CD14-positive monocyte (primary cell): ENCODE data around the gene CXCR5. TPM values are rescaled to one million over a fixed set of nuclear protein-coding genes. Genes with fewer than 3 reads are reported as not detected.

Experiments
- DNase-seq, 3 donors: peaks; one replicate each; pipeline ENCODE4 v3.0.0-alpha.2; 2011 to 2022
- H2AFZ ChIP-seq: 2 replicates; pipeline ENCODE4 v1.6.0; 2012; ENCODE audit warnings: mild to moderate bottlenecking, low read depth, low read length, inconsistent platforms; ENCODE audit not compliant: insufficient read depth, poor library complexity, severe bottlenecking
- H3K27ac ChIP-seq, 2 donors: 1 replicate in 1 of 2; 2 replicates in 1 of 2; pipeline ENCODE4 v1.5.1; 2012 to 2013; ENCODE audit warnings: low read length in 2 of 2, control low read depth in 1 of 2, inconsistent platforms in 1 of 2, low read depth in 1 of 2, mild to moderate bottlenecking in 1 of 2
- H3K27me3 ChIP-seq, 2 donors: one replicate each; pipeline versions ENCODE4 v1.6.0 to v1.6.1; 2011 to 2013; ENCODE audit warnings: low read length in 2 of 2; ENCODE audit not compliant: control insufficient read depth in 2 of 2, insufficient read depth in 2 of 2
- H3K36me3 ChIP-seq, 2 donors: replicated peaks in 1 of 2; 1 replicate in 1 of 2; 2 replicates in 1 of 2; pipeline versions ENCODE4 v1.5.1 to v1.6.1; 2012 to 2013; ENCODE audit warnings: low read length in 2 of 2, control low read depth in 1 of 2, inconsistent platforms in 1 of 2, mild to moderate bottlenecking in 1 of 2; ENCODE audit not compliant: insufficient read depth in 2 of 2, control insufficient read depth in 1 of 2
- H3K4me1 ChIP-seq, 2 donors: 1 replicate in 1 of 2; 2 replicates in 1 of 2; pipeline versions ENCODE4 v1.5.1 to v1.6.1; 2012 to 2013; ENCODE audit warnings: low read length in 2 of 2, control low read depth in 1 of 2, inconsistent platforms in 1 of 2, mild to moderate bottlenecking in 1 of 2, moderate library complexity in 1 of 2; ENCODE audit not compliant: insufficient read depth in 2 of 2, control insufficient read depth in 1 of 2
- H3K4me2 ChIP-seq: replicated peaks from 2 replicates; pipeline ENCODE3; 2012; ENCODE audit warnings: low read length, moderate library complexity, mild to moderate bottlenecking; ENCODE audit not compliant: poor library complexity, severe bottlenecking; ENCODE audit errors: extremely low read depth
- H3K4me3 ChIP-seq, 3 experiments: fragments of 200-600 bp in 1 of 3; sonication (generic) in 1 of 3; replicated peaks in 1 of 3; 1 replicate in 2 of 3; 2 replicates in 1 of 3; pipeline ENCODE4 v1.5.1; 2011 to 2013; ENCODE audit warnings: low read length in 3 of 3, mild to moderate bottlenecking in 3 of 3, control low read depth in 2 of 3, low read depth in 2 of 3, inconsistent platforms in 1 of 3, moderate library complexity in 1 of 3
- H3K79me2 ChIP-seq: 2 replicates; pipeline ENCODE4 v1.6.0; 2012; ENCODE audit warnings: mild to moderate bottlenecking, control low read depth, inconsistent platforms, low read length, moderate library complexity; ENCODE audit not compliant: insufficient read depth
- H3K9ac ChIP-seq: 2 replicates; pipeline ENCODE4 v1.6.0; 2017; ENCODE audit warnings: low read length, mild to moderate bottlenecking; ENCODE audit not compliant: insufficient read depth, poor library complexity, severe bottlenecking
- H3K9me3 ChIP-seq, 2 donors: replicated peaks in 1 of 2; 1 replicate in 1 of 2; 2 replicates in 1 of 2; pipeline versions ENCODE4 v1.5.1 to v1.6.1; 2012 to 2013; ENCODE audit warnings: low read length in 2 of 2, control low read depth in 1 of 2; ENCODE audit not compliant: control insufficient read depth in 1 of 2, insufficient read depth in 1 of 2
- H4K20me1 ChIP-seq: 2 replicates; pipeline ENCODE4 v1.6.0; 2012; ENCODE audit warnings: mild to moderate bottlenecking, low read length, control low read depth, moderate library complexity; ENCODE audit not compliant: insufficient read depth
- H3K27ac Mint-ChIP-seq, 7 donors: one replicate each; pipeline ENCODE4 v1.8.0; 2020; ENCODE audit warnings: mild to moderate bottlenecking in 7 of 7, mixed read lengths in 7 of 7, moderate library complexity in 6 of 7, inconsistent platforms in 2 of 7
- H3K27me3 Mint-ChIP-seq, 3 donors: one replicate each; pipeline ENCODE4 v1.8.0; 2021 to 2022; ENCODE audit warnings: low read depth in 3 of 3, mild to moderate bottlenecking in 3 of 3, mixed read lengths in 3 of 3, moderate library complexity in 3 of 3, inconsistent platforms in 1 of 3
- H3K36me3 Mint-ChIP-seq, 2 donors: one replicate each; pipeline ENCODE4 v1.8.0; 2020; ENCODE audit warnings: mixed read lengths in 2 of 2, inconsistent platforms in 1 of 2, mild to moderate bottlenecking in 1 of 2
- H3K4me1 Mint-ChIP-seq: one replicate; pipeline ENCODE4 v1.8.0; 2020; ENCODE audit warnings: mild to moderate bottlenecking, mixed read lengths
- H3K4me3 Mint-ChIP-seq, 2 donors: one replicate each; pipeline ENCODE4 v1.8.0; 2020; ENCODE audit warnings: mild to moderate bottlenecking in 2 of 2, mixed read lengths in 2 of 2, moderate library complexity in 1 of 2
- H3K9me3 Mint-ChIP-seq, 7 donors: one replicate each; pipeline ENCODE4 v1.8.0; 2020 to 2022; ENCODE audit warnings: mixed read lengths in 7 of 7, mild to moderate bottlenecking in 6 of 7, moderate library complexity in 6 of 7, inconsistent platforms in 2 of 7
- WGBS: methylation state at CpG from one replicate; pipeline ENCODE4 v1.1.5; 2013; ENCODE audit warnings: missing lambda C conversion rate; ENCODE audit not compliant: insufficient coverage; 5-methylcytosine and 5-hydroxymethylcytosine counted together
- intact Hi-C, 2 donors: fragments of 100-400 bp; cut with micrococcal nuclease; formaldehyde crosslinking; loops; one replicate each; pipeline versions ENCODE4 v1.15.0 to v1.15.1; 2023
- polyA plus RNA-seq, 3 donors: library from polyadenylated mRNA; depleted of rRNA in 1 of 3; unstranded in 2 of 3; stranded (reverse) in 1 of 3; fragments of 300-500 nt in 2 of 3; fragments of >200 nt in 1 of 3; fragmentation: Illumina TruSeq in 2 of 3; gene quantifications; 1 replicate in 2 of 3; 2 replicates in 1 of 3; pipeline ENCODE4 v1.2.3, GENCODE V29; 2012 to 2021
- TF ChIP-seq, protein P1 (sequence below): fragments of 200-600 bp; IDR thresholded peaks from one replicate; pipeline ENCODE4 v1.8.0; 2022; ENCODE audit warnings: antibody characterized with exemption, mild to moderate bottlenecking

Gene CXCR5
- polyA plus RNA-seq, 3 donors = 0.08 to 0.31 (median 0.09) TPM

DNA sequence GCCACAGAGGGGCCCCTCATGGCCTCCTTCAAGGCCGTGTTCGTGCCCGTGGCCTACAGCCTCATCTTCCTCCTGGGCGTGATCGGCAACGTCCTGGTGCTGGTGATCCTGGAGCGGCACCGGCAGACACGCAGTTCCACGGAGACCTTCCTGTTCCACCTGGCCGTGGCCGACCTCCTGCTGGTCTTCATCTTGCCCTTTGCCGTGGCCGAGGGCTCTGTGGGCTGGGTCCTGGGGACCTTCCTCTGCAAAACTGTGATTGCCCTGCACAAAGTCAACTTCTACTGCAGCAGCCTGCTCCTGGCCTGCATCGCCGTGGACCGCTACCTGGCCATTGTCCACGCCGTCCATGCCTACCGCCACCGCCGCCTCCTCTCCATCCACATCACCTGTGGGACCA, 10.0 kb downstream of the CXCR5 start:
- no peak overlapping the region for H3K4me3 Mint-ChIP-seq
- peaks cover 3 to 11% (median 10%) of the 10 kb centered on the region in 3 donors for H3K27me3 Mint-ChIP-seq
- Histone ChIP-seq H4K20me1 (no peaks in the 10 kb centered on the region), H3K79me2 (no peaks in the 10 kb centered on the region), H3K9me3 (no peaks in the 10 kb centered on the region), H3K4me2 (no peak overlapping the region), H3K4me3 (no peak overlapping the region), H2AFZ (no peak overlapping the region), H3K27me3 (no peaks in the 10 kb centered on the region), H3K9ac (no peak overlapping the region), H3K36me3 (peaks cover 2 to 7% of the 10 kb centered on the region in 2 donors), H3K4me1 (peaks cover 14 to 15% of the 10 kb centered on the region in 2 donors), H3K27ac (no peak overlapping the region)
- no peak overlapping the region for H3K27ac Mint-ChIP-seq
- 99% methylated on average over 22 of the region's 22 CpGs for WGBS
- TF ChIP-seq, protein P1, sequence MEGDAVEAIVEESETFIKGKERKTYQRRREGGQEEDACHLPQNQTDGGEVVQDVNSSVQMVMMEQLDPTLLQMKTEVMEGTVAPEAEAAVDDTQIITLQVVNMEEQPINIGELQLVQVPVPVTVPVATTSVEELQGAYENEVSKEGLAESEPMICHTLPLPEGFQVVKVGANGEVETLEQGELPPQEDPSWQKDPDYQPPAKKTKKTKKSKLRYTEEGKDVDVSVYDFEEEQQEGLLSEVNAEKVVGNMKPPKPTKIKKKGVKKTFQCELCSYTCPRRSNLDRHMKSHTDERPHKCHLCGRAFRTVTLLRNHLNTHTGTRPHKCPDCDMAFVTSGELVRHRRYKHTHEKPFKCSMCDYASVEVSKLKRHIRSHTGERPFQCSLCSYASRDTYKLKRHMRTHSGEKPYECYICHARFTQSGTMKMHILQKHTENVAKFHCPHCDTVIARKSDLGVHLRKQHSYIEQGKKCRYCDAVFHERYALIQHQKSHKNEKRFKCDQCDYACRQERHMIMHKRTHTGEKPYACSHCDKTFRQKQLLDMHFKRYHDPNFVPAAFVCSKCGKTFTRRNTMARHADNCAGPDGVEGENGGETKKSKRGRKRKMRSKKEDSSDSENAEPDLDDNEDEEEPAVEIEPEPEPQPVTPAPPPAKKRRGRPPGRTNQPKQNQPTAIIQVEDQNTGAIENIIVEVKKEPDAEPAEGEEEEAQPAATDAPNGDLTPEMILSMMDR = no peak
- no peak for DNase-seq
- peaks cover 10 to 12% of the 10 kb centered on the region in 2 donors for H3K36me3 Mint-ChIP-seq
- no peaks in the 10 kb centered on the region for H3K9me3 Mint-ChIP-seq
- H3K4me1 Mint-ChIP-seq = peaks cover 24% of the 10 kb centered on the region
- intact Hi-C loops = no loop called here

DNA sequence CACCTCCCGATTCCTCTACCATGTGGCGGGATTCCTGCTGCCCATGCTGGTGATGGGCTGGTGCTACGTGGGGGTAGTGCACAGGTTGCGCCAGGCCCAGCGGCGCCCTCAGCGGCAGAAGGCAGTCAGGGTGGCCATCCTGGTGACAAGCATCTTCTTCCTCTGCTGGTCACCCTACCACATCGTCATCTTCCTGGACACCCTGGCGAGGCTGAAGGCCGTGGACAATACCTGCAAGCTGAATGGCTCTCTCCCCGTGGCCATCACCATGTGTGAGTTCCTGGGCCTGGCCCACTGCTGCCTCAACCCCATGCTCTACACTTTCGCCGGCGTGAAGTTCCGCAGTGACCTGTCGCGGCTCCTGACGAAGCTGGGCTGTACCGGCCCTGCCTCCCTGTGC, 10.5 kb downstream of the CXCR5 start:
- Histone ChIP-seq H3K27ac (no peak overlapping the region), H3K27me3 (no peaks in the 10 kb centered on the region), H4K20me1 (no peaks in the 10 kb centered on the region), H3K9ac (no peak overlapping the region), H3K79me2 (no peaks in the 10 kb centered on the region), H3K4me3 (no peak overlapping the region), H3K4me2 (no peak overlapping the region), H2AFZ (no peak overlapping the region), H3K36me3 (peaks cover 7% of the 10 kb centered on the region in 2 donors), H3K4me1 (peaks cover 14 to 15% of the 10 kb centered on the region in 2 donors), H3K9me3 (no peaks in the 10 kb centered on the region)
- 97% methylated on average over 17 of the region's 19 CpGs for WGBS
- no peaks in the 10 kb centered on the region for H3K9me3 Mint-ChIP-seq
- no peak for DNase-seq
- TF ChIP-seq, protein P1 = no peak
- peaks cover 23% of the 10 kb centered on the region for H3K4me1 Mint-ChIP-seq
- no peak overlapping the region for H3K27ac Mint-ChIP-seq
- H3K4me3 Mint-ChIP-seq = peak overlapping the region in 1 of 2 donors; percentile 10
- intact Hi-C loops = no loop called here
- peaks cover 3 to 11% (median 10%) of the 10 kb centered on the region in 3 donors for H3K27me3 Mint-ChIP-seq
- H3K36me3 Mint-ChIP-seq = peaks cover 14% of the 10 kb centered on the region in 2 donors
